ENCODE measurements around the gene PBX4. TPM values are rescaled to one million over a fixed set of nuclear protein-coding genes. Genes with fewer than 3 reads are reported as not detected.

PBX4 gene
- total RNA-seq, 1 donor from 2014 or later, result 2.7 TPM

DNA sequence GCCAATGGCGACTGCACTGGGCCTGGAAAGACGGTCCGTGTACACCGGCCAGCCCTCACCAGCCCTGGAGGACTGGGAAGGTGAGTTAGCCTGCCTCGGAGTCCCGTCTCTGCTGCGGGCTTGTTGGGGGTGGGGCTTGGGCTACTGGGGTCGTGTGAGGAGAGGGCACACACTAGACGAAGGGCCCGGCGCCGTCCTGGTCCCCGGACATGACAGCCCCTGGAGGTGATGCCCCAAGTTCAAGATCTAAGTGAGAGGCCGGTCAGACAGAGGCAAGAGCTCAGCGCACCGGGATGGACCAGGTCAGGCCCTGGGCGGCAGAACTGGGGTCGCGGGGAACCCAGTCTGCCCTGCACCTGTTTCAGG lies 78.8 kb downstream of the PBX4 start:
- H3K4me3 ChIP-seq (ENCODE audit: low read depth, low read length), result no peak overlapping the region
- DNase-seq (ENCODE audit: low read depth), result no peak
- TF ChIP-seq, protein P1, sequence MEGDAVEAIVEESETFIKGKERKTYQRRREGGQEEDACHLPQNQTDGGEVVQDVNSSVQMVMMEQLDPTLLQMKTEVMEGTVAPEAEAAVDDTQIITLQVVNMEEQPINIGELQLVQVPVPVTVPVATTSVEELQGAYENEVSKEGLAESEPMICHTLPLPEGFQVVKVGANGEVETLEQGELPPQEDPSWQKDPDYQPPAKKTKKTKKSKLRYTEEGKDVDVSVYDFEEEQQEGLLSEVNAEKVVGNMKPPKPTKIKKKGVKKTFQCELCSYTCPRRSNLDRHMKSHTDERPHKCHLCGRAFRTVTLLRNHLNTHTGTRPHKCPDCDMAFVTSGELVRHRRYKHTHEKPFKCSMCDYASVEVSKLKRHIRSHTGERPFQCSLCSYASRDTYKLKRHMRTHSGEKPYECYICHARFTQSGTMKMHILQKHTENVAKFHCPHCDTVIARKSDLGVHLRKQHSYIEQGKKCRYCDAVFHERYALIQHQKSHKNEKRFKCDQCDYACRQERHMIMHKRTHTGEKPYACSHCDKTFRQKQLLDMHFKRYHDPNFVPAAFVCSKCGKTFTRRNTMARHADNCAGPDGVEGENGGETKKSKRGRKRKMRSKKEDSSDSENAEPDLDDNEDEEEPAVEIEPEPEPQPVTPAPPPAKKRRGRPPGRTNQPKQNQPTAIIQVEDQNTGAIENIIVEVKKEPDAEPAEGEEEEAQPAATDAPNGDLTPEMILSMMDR (conservative IDR thresholded peaks at IDR 0.05; ENCODE audit: low read depth, low read length), result no peak

DNA sequence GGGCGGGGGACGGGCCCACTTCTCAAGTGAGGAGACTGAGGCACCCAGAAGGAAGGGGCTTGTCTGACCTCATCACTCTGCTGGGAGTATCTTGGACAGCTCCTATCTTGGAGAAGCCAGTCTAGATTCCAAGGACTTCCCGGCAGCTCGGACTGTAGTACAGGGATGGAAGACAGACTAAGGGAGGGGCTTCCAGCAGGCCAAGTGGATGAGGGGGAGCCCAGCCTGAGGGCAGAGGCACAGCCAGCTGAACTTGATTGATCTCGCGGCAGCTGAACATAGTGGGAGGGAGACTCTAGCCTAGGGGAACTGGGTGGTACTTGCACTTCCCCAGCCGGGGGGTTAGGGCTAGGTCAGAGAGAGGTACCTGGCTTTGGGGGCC lies 79.7 kb downstream of the PBX4 start:
- DNase-seq (ENCODE audit: low read depth), result no peak
- TF ChIP-seq, protein P1 (conservative IDR thresholded peaks at IDR 0.05; ENCODE audit: low read depth, low read length), result no peak
- H3K4me3 ChIP-seq (ENCODE audit: low read depth, low read length), result no peak overlapping the region

DNA sequence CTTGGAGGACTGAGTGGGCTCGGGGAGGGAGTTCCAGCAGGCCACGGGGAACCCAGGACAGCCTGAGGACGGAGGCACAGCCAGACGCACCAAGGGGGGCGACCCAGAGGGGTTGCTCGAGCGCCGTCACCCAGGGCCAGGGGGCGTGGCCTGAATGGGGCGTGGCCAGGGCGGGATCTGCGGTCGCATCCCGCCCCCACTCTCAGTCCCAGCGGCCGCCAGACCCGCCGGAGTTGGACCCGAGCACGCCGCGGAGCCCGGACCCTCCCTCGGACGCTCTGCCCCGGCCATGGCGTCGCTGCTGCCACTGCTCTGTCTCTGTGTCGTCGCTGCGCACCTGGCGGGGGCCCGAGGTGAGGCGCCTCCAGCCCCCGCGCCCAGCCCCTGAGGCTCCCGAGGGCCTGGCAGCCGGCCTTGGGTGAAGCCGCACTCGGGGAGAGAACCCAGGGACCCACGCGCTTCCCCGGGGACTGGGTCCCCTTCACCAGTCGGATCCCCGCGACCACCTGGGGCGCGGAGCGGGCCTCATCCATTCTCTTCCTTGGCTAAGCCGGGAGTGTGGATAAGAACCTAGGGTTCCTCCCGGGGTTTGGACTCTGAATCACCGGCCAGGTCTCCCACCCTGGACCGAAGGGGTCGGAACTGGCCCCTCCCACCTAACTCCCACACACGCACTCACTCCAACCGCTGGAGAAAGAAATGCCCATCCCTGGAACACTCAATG lies 80.3 kb downstream of the PBX4 start, which contains the start of gene CILP2:
TSS of gene CILP2 (plus strand) at position 205 of the 724 bp plus-strand sequence. CDS start at position 290, 85 bp downstream.
- DNase-seq (ENCODE audit: low read depth), result no peak
- H3K4me3 ChIP-seq (ENCODE audit: low read depth, low read length), result peak within 1 kb of the TSS; percentile 21
- TF ChIP-seq, protein P1 (conservative IDR thresholded peaks at IDR 0.05; ENCODE audit: low read depth, low read length), result no peak

DNA sequence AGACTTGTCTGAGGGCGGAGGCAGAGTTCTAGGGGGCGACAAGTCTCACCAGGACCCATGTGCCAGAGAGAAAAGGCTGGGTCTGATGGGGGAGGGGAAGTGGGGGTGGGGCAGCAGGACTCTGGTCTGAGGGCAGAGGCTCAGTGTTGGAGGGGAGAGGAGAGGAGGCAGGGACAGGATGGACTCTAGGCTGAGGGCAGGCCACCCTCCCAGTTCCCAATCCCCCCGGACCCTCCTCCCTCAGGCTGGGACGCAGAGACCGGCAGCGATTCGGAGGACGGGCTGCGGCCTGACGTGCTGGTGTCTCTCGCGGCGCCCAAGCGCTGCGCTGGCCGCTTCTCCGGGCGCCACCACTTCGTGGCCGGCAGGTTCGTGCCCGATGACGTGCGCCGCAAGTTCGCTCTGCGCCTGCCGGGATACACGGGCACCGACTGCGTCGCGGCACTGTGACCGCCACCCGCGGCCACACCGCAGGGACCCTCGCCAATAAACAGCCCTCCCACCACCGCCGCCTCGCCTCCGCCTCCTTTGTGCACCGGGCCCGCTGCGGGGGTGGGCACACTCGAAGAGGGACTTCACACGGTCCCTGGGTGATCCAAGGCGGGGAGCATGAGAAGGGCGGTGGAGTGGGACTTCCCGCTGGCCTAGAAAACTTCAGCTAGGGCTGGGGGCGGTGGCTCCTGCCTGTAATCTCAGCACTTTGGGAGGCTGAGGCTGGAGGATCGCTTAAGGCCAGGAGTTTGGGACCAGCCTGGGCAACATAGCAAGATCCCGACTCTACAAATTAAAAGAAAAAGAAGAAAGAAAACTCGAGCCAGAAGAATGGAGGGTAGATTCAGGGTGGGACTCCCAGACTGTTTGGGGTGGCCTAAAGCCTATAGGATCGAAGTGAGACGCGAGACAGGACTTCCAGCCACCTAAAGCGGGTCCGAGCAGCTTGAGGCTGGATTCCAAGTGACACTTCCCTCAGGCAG lies 81.1 kb downstream of the PBX4 start:
- TF ChIP-seq, protein P1 (conservative IDR thresholded peaks at IDR 0.05; ENCODE audit: low read depth, low read length), result no peak
- H3K4me3 ChIP-seq (ENCODE audit: low read depth, low read length), result peak overlapping the region; percentile 21
- no peak for DNase-seq (ENCODE audit: low read depth)

DNA sequence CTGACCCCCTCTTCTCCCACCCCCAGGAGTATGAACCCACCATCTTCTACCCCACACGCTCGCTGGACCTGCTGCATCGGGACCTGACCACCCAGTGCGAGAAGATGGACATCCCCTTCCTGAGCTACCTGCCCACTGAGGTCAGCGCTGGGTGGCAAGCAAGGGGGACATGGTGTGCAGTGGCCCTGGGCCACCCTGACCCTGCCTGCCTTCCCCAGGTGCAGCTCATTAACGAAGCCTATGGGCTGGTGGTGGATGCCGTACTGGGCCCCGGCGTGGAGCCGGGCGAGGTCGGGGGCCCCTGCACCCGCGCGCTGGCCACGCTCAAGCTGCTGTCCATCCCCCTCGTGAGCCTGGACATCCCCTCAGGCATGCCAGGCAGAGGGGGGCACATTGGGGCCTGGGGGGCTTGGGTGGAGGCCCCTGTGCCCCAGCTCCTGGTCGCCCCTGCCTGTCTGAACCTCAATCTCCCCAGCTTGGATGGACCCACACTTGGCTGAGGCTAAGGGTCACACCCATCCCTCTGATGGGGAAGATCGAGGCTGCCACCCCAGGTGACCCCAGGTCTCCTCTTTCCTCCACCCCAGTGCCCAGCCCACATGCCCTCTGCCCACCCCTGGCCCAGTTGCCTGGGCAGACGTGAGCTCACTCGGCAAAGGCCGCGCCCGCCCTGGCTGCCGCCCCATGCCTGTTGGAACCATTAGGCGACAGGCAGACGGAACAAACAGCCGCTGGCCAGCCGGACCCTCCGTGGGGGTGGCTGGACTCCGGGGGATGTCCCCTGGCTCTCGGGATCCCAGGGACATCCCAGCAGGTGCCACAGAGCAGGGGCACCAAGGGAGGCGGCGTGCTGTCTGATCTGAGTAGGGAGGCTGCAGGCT lies 82.9 kb downstream of the PBX4 start:
- no peak overlapping the region for H3K4me3 ChIP-seq (ENCODE audit: low read depth, low read length)
- DNase-seq (ENCODE audit: low read depth), result no peak
- TF ChIP-seq, protein P1 (conservative IDR thresholded peaks at IDR 0.05; ENCODE audit: low read depth, low read length), result no peak

DNA sequence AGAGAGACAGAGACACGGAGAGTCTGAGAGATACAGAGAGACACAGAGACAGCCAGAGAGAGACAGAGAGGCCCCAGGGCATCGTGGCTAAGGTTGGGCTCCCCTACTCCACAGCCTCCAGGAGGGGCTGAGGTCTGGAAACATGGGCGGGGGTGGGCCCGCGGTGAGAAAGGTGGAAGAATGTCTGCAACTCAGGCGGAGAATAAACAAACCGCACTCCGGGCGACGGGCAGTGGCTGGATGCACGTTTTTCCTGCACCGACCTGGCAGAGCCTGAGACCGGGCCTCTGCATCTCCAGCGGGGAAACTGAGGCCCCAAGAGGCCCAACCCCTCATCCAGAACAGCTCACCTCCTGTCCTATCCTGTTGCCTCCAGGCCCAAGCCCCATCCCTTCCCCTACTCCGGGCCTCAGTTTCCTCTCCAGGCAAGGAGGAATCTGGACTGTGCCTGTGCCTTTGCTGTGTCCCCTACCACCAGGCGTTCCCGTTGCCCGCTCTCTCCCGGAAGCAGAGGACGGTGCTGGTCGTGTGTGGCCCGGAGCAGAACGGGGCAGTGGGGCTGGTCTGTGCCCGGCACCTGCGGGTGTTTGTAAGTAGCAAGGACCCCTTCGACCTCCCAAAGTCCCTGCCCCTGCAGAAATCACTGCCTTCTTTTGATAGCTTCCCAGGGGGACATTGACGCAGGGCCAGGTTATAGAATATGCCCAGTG lies 83.8 kb downstream of the PBX4 start:
- TF ChIP-seq, protein P1 (conservative IDR thresholded peaks at IDR 0.05; ENCODE audit: low read depth, low read length), result no peak
- no peak for DNase-seq (ENCODE audit: low read depth)
- H3K4me3 ChIP-seq (ENCODE audit: low read depth, low read length), result no peak overlapping the region
